Calu3 (cell line): ENCODE results near the gene GAS5. TPM values are rescaled to one million over a fixed set of nuclear protein-coding genes. Genes with fewer than 3 reads are reported as not detected.

ENCODE experiments used
- BruUV-seq: library from RNA; stranded (reverse); fragments of 400-500 nt; replicated peaks from 2 replicates; lab custom pipeline; 2021; lab: Mats Ljungman, UMichigan
- CTCF ChIA-PET: fragments of 300-600 bp; sonication (Branson Sonifier 250); formaldehyde crosslinking; loops from one replicate; lab custom pipeline; 2022; ENCODE audit warnings: antibody characterized with exemption; lab: Charles Lee
- DNase-seq: peaks from one replicate; pipeline ENCODE4 v3.0.0; 2022
- H3K27ac Mint-ChIP-seq: one replicate; pipeline ENCODE4 v1.8.0; 2022; ENCODE audit warnings: mixed read lengths; ENCODE audit not compliant: unreplicated experiment
- H3K27me3 Mint-ChIP-seq: one replicate; pipeline ENCODE4 v1.8.0; 2022; ENCODE audit warnings: mixed read lengths; ENCODE audit not compliant: unreplicated experiment
- H3K36me3 Mint-ChIP-seq: one replicate; pipeline ENCODE4 v1.8.0; 2022; ENCODE audit warnings: mild to moderate bottlenecking, moderate library complexity, mixed read lengths; ENCODE audit not compliant: insufficient read depth, unreplicated experiment
- H3K4me1 Mint-ChIP-seq: one replicate; pipeline ENCODE4 v1.8.0; 2022; ENCODE audit warnings: mild to moderate bottlenecking, low read depth, mixed read lengths; ENCODE audit not compliant: unreplicated experiment
- H3K4me3 Mint-ChIP-seq: one replicate; pipeline ENCODE4 v1.8.0; 2022; ENCODE audit warnings: mild to moderate bottlenecking, low read depth, moderate library complexity, mixed read lengths; ENCODE audit not compliant: unreplicated experiment
- H3K9me3 Mint-ChIP-seq: one replicate; pipeline ENCODE4 v1.8.0; 2022; ENCODE audit warnings: low read depth, mixed read lengths; ENCODE audit not compliant: unreplicated experiment
- CTCF ChIP-seq: fragments of 200-600 bp; IDR thresholded peaks from one replicate; pipeline ENCODE4 v1.8.0; 2022; ENCODE audit warnings: antibody characterized with exemption; ENCODE audit not compliant: unreplicated experiment
- intact Hi-C: fragments of 100-400 bp; cut with micrococcal nuclease; formaldehyde crosslinking; loops from one replicate; pipeline ENCODE4 v1.10.0; 2022; ENCODE audit not compliant: unreplicated experiment
- total RNA-seq: library from RNA; stranded (reverse); gene quantifications from 2 replicates; pipeline ENCODE4 v1.2.3, GENCODE V29; 2022

The GAS5 gene
- total RNA-seq, 1 experiment from 2014 or later, result 367 TPM

- CTCF ChIA-PET, result no interaction called here
- Mint-ChIP-seq H3K4me1 (no peaks in the 10 kb centered on the region), H3K4me3 (no peak overlapping the region), H3K27ac (no peak overlapping the region), H3K9me3 (no peaks in the 10 kb centered on the region), H3K27me3 (no peaks in the 10 kb centered on the region), H3K36me3 (no peaks in the 10 kb centered on the region)
- no peak for TF ChIP-seq CTCF
- no TSS peak for BruUV-seq
- no peak for DNase-seq
- intact Hi-C loops, result no loop called here
These were observed 32.6 kb upstream of the GAS5 start for GRCh38 chr1:173900427-173900826.

- CTCF ChIA-PET, result no interaction called here
These were observed 26.4 kb upstream of the GAS5 start for GRCh38 chr1:173894189-173894588.

GRCh38 chr1:173893611-173894010 lies 25.8 kb upstream of the GAS5 start:
- CTCF ChIA-PET, result no interaction called here
- no peak overlapping the region for H3K4me3 Mint-ChIP-seq
- no TSS peak for BruUV-seq
- no peaks in the 10 kb centered on the region for H3K27me3 Mint-ChIP-seq
- intact Hi-C loops, result no loop called here
- H3K36me3 Mint-ChIP-seq, result no peaks in the 10 kb centered on the region
- TF ChIP-seq CTCF, result no peak
- DNase-seq, result no peak
- H3K4me1 Mint-ChIP-seq, result no peaks in the 10 kb centered on the region
- H3K27ac Mint-ChIP-seq, result no peak overlapping the region
- no peaks in the 10 kb centered on the region for H3K9me3 Mint-ChIP-seq

More at GRCh38 chr1:173894189-173894588, 26.4 kb upstream of the GAS5 start:
- Mint-ChIP-seq H3K9me3 (no peaks in the 10 kb centered on the region), H3K36me3 (no peaks in the 10 kb centered on the region), H3K27ac (no peak overlapping the region), H3K27me3 (no peaks in the 10 kb centered on the region), H3K4me3 (no peak overlapping the region), H3K4me1 (no peaks in the 10 kb centered on the region)
- intact Hi-C loops, result no loop called here
- TF ChIP-seq CTCF, result no peak
- BruUV-seq, result no TSS peak
- DNase-seq, result no peak

GRCh38 chr1:173889885-173890284 lies 22.1 kb upstream of the GAS5 start:
- Mint-ChIP-seq H3K4me3 (no peak overlapping the region), H3K27me3 (no peaks in the 10 kb centered on the region), H3K9me3 (no peaks in the 10 kb centered on the region), H3K4me1 (no peaks in the 10 kb centered on the region), H3K27ac (no peak overlapping the region), H3K36me3 (no peaks in the 10 kb centered on the region)
- no peak for DNase-seq
- CTCF ChIA-PET, result interaction anchor here (0.5 kb wide), 1 partner anchor 498 kb away, joined by 3 read pairs; no protein-coding TSS in a partner anchor
- no TSS peak for BruUV-seq
- intact Hi-C loops, result no loop called here
- TF ChIP-seq CTCF, result no peak
